IMR-90 (cell line): ENCODE results near the gene SLC27A6. TPM values are rescaled to one million over a fixed set of nuclear protein-coding genes. Genes with fewer than 3 reads are reported as not detected.

Source experiments
- ATAC-seq: fragments of 200-7000 bp; cut with Tn5 transposase; 2 replicates; pipeline ENCODE4 v1.9.1; 2020; ENCODE audit warnings: low read depth, mild to moderate bottlenecking, moderate library complexity
- BruUV-seq: library from RNA; stranded (reverse); fragments of 400-500 nt; replicated peaks from 2 replicates; lab custom pipeline; 2021; lab: Mats Ljungman, UMichigan
- CTCF ChIA-PET: fragments of 300-600 bp; formaldehyde crosslinking; extraction: SDS; loops from one replicate; lab custom pipeline; 2021; ENCODE audit warnings: antibody characterized with exemption; lab: Yijun Ruan, JAX
- POLR2A ChIA-PET: fragments of 300-600 bp; sonication (Branson Sonifier 250); formaldehyde crosslinking; loops from one replicate; lab custom pipeline; 2022; ENCODE audit warnings: antibody characterized with exemption; ENCODE audit not compliant: unreplicated experiment; lab: Charles Lee
- DNase-seq: peaks from one replicate; pipeline ENCODE4 v3.0.0; 2013
- H2AFZ ChIP-seq: replicated peaks from 2 replicates; pipeline ENCODE3; 2013; ENCODE audit warnings: low read length, mild to moderate bottlenecking; ENCODE audit not compliant: poor library complexity
- H2AK5ac ChIP-seq: 2 replicates; pipeline ENCODE4 v1.6.1; 2013; ENCODE audit warnings: low read depth, low read length, inconsistent platforms
- H2AK9ac ChIP-seq: replicated peaks from 2 replicates; pipeline ENCODE3; 2013; ENCODE audit warnings: mild to moderate bottlenecking, low read depth, low read length, moderate library complexity; ENCODE audit not compliant: poor library complexity
- H2BK120ac ChIP-seq: 2 replicates; pipeline ENCODE4 v1.6.1; 2013; ENCODE audit warnings: low read depth, low read length, inconsistent platforms
- H2BK15ac ChIP-seq: 3 replicates; pipeline ENCODE4 v1.6.1; 2013; ENCODE audit warnings: low read depth, low read length, inconsistent platforms
- H2BK20ac ChIP-seq: 2 replicates; pipeline ENCODE4 v1.6.1; 2013; ENCODE audit warnings: low read depth, mild to moderate bottlenecking, inconsistent platforms, low read length, moderate library complexity
- H2BK5ac ChIP-seq: 2 replicates; pipeline ENCODE4 v1.6.1; 2013; ENCODE audit warnings: mild to moderate bottlenecking, low read depth, low read length, inconsistent platforms; ENCODE audit not compliant: poor library complexity, severe bottlenecking
- H3K14ac ChIP-seq: replicated peaks from 2 replicates; pipeline ENCODE4 v1.6.1; 2013; ENCODE audit warnings: low read depth, low read length, inconsistent platforms
- H3K18ac ChIP-seq: 2 replicates; pipeline ENCODE4 v1.6.1; 2013; ENCODE audit warnings: low read depth, low read length, control low read depth
- H3K23ac ChIP-seq: 2 replicates; pipeline ENCODE4 v1.6.1; 2013; ENCODE audit warnings: low read depth, low read length, inconsistent platforms
- H3K27ac ChIP-seq: 2 replicates; pipeline ENCODE4 v1.5.1; 2013; ENCODE audit warnings: mild to moderate bottlenecking, control low read depth, low read length; ENCODE audit not compliant: insufficient read depth
- H3K27me3 ChIP-seq: 2 replicates; pipeline ENCODE4 v1.6.1; 2013; ENCODE audit warnings: low read length; ENCODE audit not compliant: control insufficient read depth, insufficient read depth
- H3K36me3 ChIP-seq: 2 replicates; pipeline ENCODE4 v1.6.1; 2013; ENCODE audit warnings: low read length, mixed read lengths; ENCODE audit not compliant: control insufficient read depth, insufficient read depth
- H3K4ac ChIP-seq: 2 replicates; pipeline ENCODE4 v1.6.1; 2013; ENCODE audit warnings: low read depth, low read length, inconsistent platforms
- H3K4me1 ChIP-seq: 2 replicates; pipeline ENCODE4 v1.6.1; 2013; ENCODE audit warnings: low read length, mixed read lengths; ENCODE audit not compliant: control insufficient read depth, insufficient read depth
- H3K4me2 ChIP-seq: 2 replicates; pipeline ENCODE4 v1.6.1; 2013; ENCODE audit warnings: low read depth, mild to moderate bottlenecking, control low read depth, low read length, moderate library complexity
- H3K4me3 ChIP-seq: 2 replicates; pipeline ENCODE4 v1.5.1; 2013; ENCODE audit warnings: low read depth, mild to moderate bottlenecking, control low read depth, low read length, moderate library complexity; ENCODE audit not compliant: insufficient read depth
- H3K56ac ChIP-seq: 2 replicates; pipeline ENCODE4 v1.6.1; 2013; ENCODE audit warnings: low read length, inconsistent platforms; ENCODE audit not compliant: insufficient read depth; ENCODE audit errors: extremely low read depth
- H3K79me1 ChIP-seq, 2 experiments: 2 replicates each; pipeline ENCODE4 v1.6.1; 2013; ENCODE audit warnings: low read length in 2 of 2, inconsistent platforms in 1 of 2, low read depth in 1 of 2
- H3K9ac ChIP-seq: 2 replicates; pipeline ENCODE4 v1.6.1; 2013; ENCODE audit warnings: low read depth, low read length, control low read depth
- H3K9me1 ChIP-seq: 2 replicates; pipeline ENCODE4 v1.6.1; 2013; ENCODE audit warnings: low read length, inconsistent platforms; ENCODE audit not compliant: insufficient read depth
- H3K9me3 ChIP-seq: 2 replicates; pipeline ENCODE4 v1.6.1; 2013; ENCODE audit warnings: low read length; ENCODE audit not compliant: control insufficient read depth, insufficient read depth
- H4K20me1 ChIP-seq: 2 replicates; pipeline ENCODE4 v1.6.1; 2013; ENCODE audit warnings: low read length, inconsistent platforms; ENCODE audit not compliant: insufficient read depth
- H4K5ac ChIP-seq: 2 replicates; pipeline ENCODE4 v1.6.1; 2013; ENCODE audit warnings: mild to moderate bottlenecking, low read depth, low read length, control low read depth
- H4K8ac ChIP-seq, 2 experiments: 2 replicates each; pipeline ENCODE4 v1.6.1; 2013; ENCODE audit warnings: low read depth in 2 of 2, low read length in 2 of 2, control low read depth in 1 of 2, inconsistent platforms in 1 of 2
- H4K91ac ChIP-seq: 2 replicates; pipeline ENCODE4 v1.6.1; 2013; ENCODE audit warnings: low read depth, low read length, inconsistent platforms; ENCODE audit not compliant: insufficient read depth
- BHLHE40 ChIP-seq: fragments of 150-350 bp; IDR thresholded peaks from 2 replicates; pipeline ENCODE4 v1.6.1; 2016; ENCODE audit warnings: mild to moderate bottlenecking, low read depth, low read length
- CEBPB ChIP-seq: IDR thresholded peaks from 2 replicates; pipeline ENCODE4 v1.6.1; 2012; ENCODE audit warnings: low read depth, low read length, improper control_type of control experiment
- CHD1 ChIP-seq: IDR thresholded peaks from 2 replicates; pipeline ENCODE4 v1.6.1; 2012; ENCODE audit warnings: low read depth, low read length, improper control_type of control experiment
- FOS ChIP-seq: fragments of 150-350 bp; IDR thresholded peaks from 2 replicates; pipeline ENCODE4 v1.6.1; 2016; ENCODE audit warnings: low read depth, low read length
- RAD21 ChIP-seq: IDR thresholded peaks from 2 replicates; pipeline ENCODE4 v1.6.1; 2012; ENCODE audit warnings: low read length, improper control_type of control experiment
- RCOR1 ChIP-seq: IDR thresholded peaks from 2 replicates; pipeline ENCODE4 v1.6.1; 2012; ENCODE audit warnings: mild to moderate bottlenecking, low read length, improper control_type of control experiment; ENCODE audit not compliant: insufficient replicate concordance
- SMC3 ChIP-seq: fragments of 150-350 bp; IDR thresholded peaks from 2 replicates; pipeline ENCODE4 v1.6.1; 2016; ENCODE audit warnings: low read depth, mild to moderate bottlenecking, antibody characterized with exemption, low read length, moderate library complexity
- WGBS, 2 experiments: methylation state at CpG; one replicate each; pipeline versions ENCODE4 v1.1.5 to v1.1.7; 2013; ENCODE audit warnings: missing lambda C conversion rate in 2 of 2; ENCODE audit not compliant: insufficient read length in 1 of 2; ENCODE audit errors: extremely low coverage in 2 of 2; 5-methylcytosine and 5-hydroxymethylcytosine counted together
- dilution Hi-C: fragments of 300-500 bp; cut with HindIII; formaldehyde crosslinking; loops from one replicate; pipeline ENCODE4 v1.14.3; 2018; ENCODE audit warnings: low sequenced_read_pairs; ENCODE audit not compliant: unreplicated experiment
- in situ Hi-C: fragments of 300-500 bp; cut with MboI; formaldehyde crosslinking; loops from 3 replicates; pipeline ENCODE4 v1.14.3; 2019; ENCODE audit warnings: low sequenced_read_pairs, inconsistent platforms, mixed read lengths
- intact Hi-C: fragments of 100-400 bp; cut with micrococcal nuclease; formaldehyde crosslinking; loops from 2 replicates; pipeline ENCODE4 v1.10.0; 2022
- polyA plus RNA-seq, 3 experiments: library from polyadenylated mRNA; depleted of rRNA; stranded (reverse); fragments of >200 nt; gene quantifications; 2 replicates each; pipeline ENCODE4 v1.2.3, GENCODE V29; 2012; ENCODE audit warnings: low replicate concordance in 1 of 3
- total RNA-seq: library from RNA; depleted of rRNA; stranded (reverse); fragments of >200 nt; gene quantifications from 2 replicates; pipeline ENCODE4 v1.2.3, GENCODE V29; 2012

SLC27A6 gene
- total and polyA plus RNA-seq, 2 of the 4 experiments (the other 2 are of a cell fraction): under 0.01 to 0.02 TPM

DNA sequence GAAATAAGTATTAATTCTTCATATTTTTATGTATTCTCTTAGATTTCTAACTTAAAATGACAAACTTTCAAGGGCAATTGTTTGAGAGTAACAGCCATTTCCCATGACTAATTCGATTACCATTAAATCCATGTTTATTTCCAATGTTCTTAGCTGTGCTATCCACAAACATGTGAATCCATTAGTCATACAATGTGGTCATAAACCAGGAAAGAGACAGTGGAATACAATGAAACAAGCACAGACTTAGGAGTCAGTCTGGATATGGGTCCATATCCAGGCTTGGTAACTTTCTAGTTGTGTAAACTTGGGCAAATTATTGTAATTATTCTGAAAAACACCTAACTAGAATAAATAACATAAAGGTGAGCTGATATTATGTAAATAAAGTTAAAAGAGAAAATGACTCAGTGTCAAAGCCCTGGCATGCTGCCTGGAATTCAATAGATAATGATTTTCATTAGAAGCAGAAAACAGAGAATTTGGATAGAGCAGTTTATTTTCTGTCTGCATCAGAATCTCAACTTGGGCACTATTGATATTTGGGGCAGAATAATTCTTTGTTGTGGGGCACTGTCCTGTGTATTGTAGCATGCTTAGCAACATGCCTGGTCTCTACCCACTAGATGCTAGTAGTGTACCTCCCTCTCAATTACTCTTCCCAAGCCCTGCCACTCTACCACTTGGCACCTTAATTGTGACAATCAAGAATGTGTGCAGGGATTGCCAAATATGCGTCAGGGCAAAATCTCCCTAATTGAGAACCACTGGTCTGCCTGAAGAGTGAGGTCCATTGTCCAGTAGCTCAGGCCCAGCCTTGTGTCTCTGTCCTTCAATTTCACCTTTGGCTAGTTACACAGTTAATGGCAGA lies 44.7 kb upstream of the SLC27A6 start (continued):
- TF ChIP-seq SMC3: no peak
- TF ChIP-seq RAD21: no peak

DNA sequence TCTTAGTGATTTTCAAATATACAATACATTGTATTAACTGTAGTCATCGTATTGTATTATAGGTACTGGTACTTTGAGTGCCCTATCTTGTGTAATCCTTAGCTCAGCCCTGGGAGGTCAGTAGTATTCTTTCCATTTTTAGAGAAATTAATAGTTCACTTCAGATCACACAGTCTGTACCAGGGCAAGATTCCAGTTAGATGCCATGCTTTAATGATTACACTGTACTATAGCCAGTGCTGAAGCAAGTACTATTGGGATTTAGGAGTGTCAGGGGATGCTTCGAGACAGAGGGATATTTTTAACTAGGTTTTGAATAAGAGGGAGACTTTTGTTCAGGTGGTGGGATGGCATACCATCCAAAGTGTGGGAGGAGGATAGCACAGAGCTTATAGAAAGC lies 41.0 kb upstream of the SLC27A6 start:
- DNase-seq: no peak
- Histone ChIP-seq H2AFZ (no peak overlapping the region), H2BK20ac (no peak overlapping the region), H4K20me1 (no peaks in the 10 kb centered on the region), H2BK15ac (no peak overlapping the region), H3K4ac (no peak overlapping the region), H3K27me3 (no peaks in the 10 kb centered on the region), H3K4me1 (no peaks in the 10 kb centered on the region), H2BK5ac (no peak overlapping the region), H3K14ac (no peak overlapping the region), H3K27ac (no peak overlapping the region), H3K56ac (no peak overlapping the region), H3K9me3 (no peaks in the 10 kb centered on the region), H3K18ac (no peak overlapping the region), H2AK5ac (no peak overlapping the region), H4K91ac (no peak overlapping the region), H3K9me1 (peaks cover 3% of the 10 kb centered on the region; the same call in 1 of the 2 replicates), H3K36me3 (no peaks in the 10 kb centered on the region), H3K23ac (no peak overlapping the region), H3K4me3 (no peak overlapping the region), H3K9ac (no peak overlapping the region), H4K8ac (no peak overlapping the region), H2AK9ac (no peak overlapping the region), H3K4me2 (no peak overlapping the region), H2BK120ac (no peak overlapping the region), H3K79me1 (no peaks in the 10 kb centered on the region), H4K5ac (no peak overlapping the region)
- in situ Hi-C loops (loop anchor here (25.0 kb wide), 1 partner anchor 88 kb away; no protein-coding TSS in a partner anchor), dilution Hi-C loops (no loop called here), intact Hi-C loops (no loop called here)
- no peak for ATAC-seq
- ChIA-PET POLR2A (no interaction called here), CTCF (interaction anchor here (0.7 kb wide), 1 partner anchor 187 kb away, joined by 3 read pairs; no protein-coding TSS in a partner anchor)
- no peak for TF ChIP-seq FOS
- TF ChIP-seq CHD1: no peak
- no peak for TF ChIP-seq CEBPB
- TF ChIP-seq RCOR1: no peak
- TF ChIP-seq BHLHE40: no peak
- BruUV-seq: no TSS peak
- 20% methylated on average over 1 of the region's 2 CpGs; no CpG with 5 or more reads in 1 of the 2 experiments for WGBS, 2 experiments
